Transverse colon (tissue), 4 donors: ENCODE data around the gene SLIT3.

Source experiments
- CTCF ChIP-seq, 5 experiments: fragments of 200-600 bp in 3 of 5; fragments of 450-650 bp in 2 of 5; sonication (generic) in 3 of 5; IDR thresholded peaks; 1 replicate in 2 of 5; 2 replicates in 3 of 5; pipeline ENCODE4 v1.5.1; 2016 to 2017; ENCODE audit warnings: antibody characterized with exemption in 5 of 5, inconsistent platforms in 3 of 5, mild to moderate bottlenecking in 2 of 5, moderate library complexity in 1 of 5
- POLR2A ChIP-seq: fragments of 450-650 bp; IDR thresholded peaks from one replicate; pipeline ENCODE4 v1.6.1; 2016; ENCODE audit warnings: antibody characterized with exemption, mild to moderate bottlenecking, moderate library complexity
- POLR2AphosphoS5 ChIP-seq, 3 donors: sonication (generic); formaldehyde crosslinking; IDR thresholded peaks; one replicate each; pipeline ENCODE4 v1.6.1; 2016; ENCODE audit warnings: antibody characterized with exemption in 3 of 3

GRCh38 chr5:169162407-169162806, 138.5 kb downstream of the SLIT3 start:
- no peak for TF ChIP-seq POLR2A
- no peak for TF ChIP-seq CTCF (IDR thresholded peaks at IDR 0.05)
- TF ChIP-seq POLR2AphosphoS5 (IDR thresholded peaks at IDR 0.05) = no peak
